ENCODE data around the gene C1orf216. TPM values are rescaled to one million over a fixed set of nuclear protein-coding genes. Genes with fewer than 3 reads are reported as not detected.

The C1orf216 gene
- total and polyA plus RNA-seq, 2 experiments from 2014 or later: 8.9 to 9.1 TPM

DNA sequence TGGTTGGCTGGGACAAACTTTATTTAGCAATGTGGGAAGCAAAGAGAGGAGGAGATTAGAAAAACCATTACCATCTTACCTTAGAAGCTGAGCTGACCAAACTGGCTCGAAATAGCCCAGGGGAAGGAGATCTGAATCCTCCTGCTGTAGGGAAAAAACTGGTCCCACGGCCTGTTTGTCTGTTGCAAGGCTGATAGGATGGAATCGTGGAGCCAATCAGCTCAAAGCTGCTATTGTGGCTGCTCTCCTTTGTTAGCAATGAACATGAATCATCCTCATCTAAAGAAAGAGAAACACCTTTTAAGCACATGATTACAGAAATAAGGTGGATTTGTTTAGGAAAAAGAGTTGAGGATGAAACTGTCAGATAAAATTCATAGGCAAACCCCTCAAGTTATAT is 29.6 kb upstream of the C1orf216 start:
- Histone ChIP-seq H3K9me2 (replicated peaks; ENCODE audit: insufficient read depth) (no peaks in the 10 kb centered on the region), H3K4me2 (no peak overlapping the region), H3K4me3 (no peak overlapping the region), H2AFZ (no peak overlapping the region), H3K27ac (no peak overlapping the region), H3K9me3 (ENCODE audit: low read depth) (no peaks in the 10 kb centered on the region), H3K79me2 (no peaks in the 10 kb centered on the region), H3K36me3 (replicated peaks; ENCODE audit: insufficient read depth, low read depth) (no peaks in the 10 kb centered on the region), H4K20me1 (ENCODE audit: insufficient read depth, poor library complexity, severe bottlenecking) (no peaks in the 10 kb centered on the region), H3K4me1 (ENCODE audit: insufficient read depth) (no peaks in the 10 kb centered on the region), H3K27me3 (no peaks in the 10 kb centered on the region)
- TF ChIP-seq EZH2 (IDR thresholded peaks at IDR 0.05; ENCODE audit: borderline replicate concordance) (no peak), EZH2phosphoT487 (IDR thresholded peaks at IDR 0.05; ENCODE audit: low read depth, severe bottlenecking, unreplicated experiment) (no peak)
- TF ChIP-seq, protein P1, sequence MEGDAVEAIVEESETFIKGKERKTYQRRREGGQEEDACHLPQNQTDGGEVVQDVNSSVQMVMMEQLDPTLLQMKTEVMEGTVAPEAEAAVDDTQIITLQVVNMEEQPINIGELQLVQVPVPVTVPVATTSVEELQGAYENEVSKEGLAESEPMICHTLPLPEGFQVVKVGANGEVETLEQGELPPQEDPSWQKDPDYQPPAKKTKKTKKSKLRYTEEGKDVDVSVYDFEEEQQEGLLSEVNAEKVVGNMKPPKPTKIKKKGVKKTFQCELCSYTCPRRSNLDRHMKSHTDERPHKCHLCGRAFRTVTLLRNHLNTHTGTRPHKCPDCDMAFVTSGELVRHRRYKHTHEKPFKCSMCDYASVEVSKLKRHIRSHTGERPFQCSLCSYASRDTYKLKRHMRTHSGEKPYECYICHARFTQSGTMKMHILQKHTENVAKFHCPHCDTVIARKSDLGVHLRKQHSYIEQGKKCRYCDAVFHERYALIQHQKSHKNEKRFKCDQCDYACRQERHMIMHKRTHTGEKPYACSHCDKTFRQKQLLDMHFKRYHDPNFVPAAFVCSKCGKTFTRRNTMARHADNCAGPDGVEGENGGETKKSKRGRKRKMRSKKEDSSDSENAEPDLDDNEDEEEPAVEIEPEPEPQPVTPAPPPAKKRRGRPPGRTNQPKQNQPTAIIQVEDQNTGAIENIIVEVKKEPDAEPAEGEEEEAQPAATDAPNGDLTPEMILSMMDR (IDR thresholded peaks at IDR 0.05; ENCODE audit: poor library complexity): no peak
- WGBS (ENCODE audit: low lambda C conversion rate, missing lambda C conversion rate): 63% methylated on average over 3 of the region's 3 CpGs
- DNase-seq (ENCODE audit: low spot score): peak; percentile 11

- TF ChIP-seq EZH2 (IDR thresholded peaks at IDR 0.05; ENCODE audit: borderline replicate concordance): no peak
- TF ChIP-seq, protein P1 (IDR thresholded peaks at IDR 0.05; ENCODE audit: poor library complexity): no peak
- no peak for TF ChIP-seq EZH2phosphoT487 (IDR thresholded peaks at IDR 0.05; ENCODE audit: low read depth, severe bottlenecking, unreplicated experiment)
- Histone ChIP-seq H3K9me2 (replicated peaks; ENCODE audit: insufficient read depth) (no peaks in the 10 kb centered on the region), H3K79me2 (no peaks in the 10 kb centered on the region), H2AFZ (no peak overlapping the region), H4K20me1 (ENCODE audit: insufficient read depth, poor library complexity, severe bottlenecking) (no peaks in the 10 kb centered on the region), H3K4me3 (no peak overlapping the region), H3K4me2 (no peak overlapping the region), H3K4me1 (ENCODE audit: insufficient read depth) (no peaks in the 10 kb centered on the region), H3K9me3 (ENCODE audit: low read depth) (no peaks in the 10 kb centered on the region), H3K36me3 (replicated peaks; ENCODE audit: insufficient read depth, low read depth) (no peaks in the 10 kb centered on the region), H3K27ac (no peak overlapping the region), H3K27me3 (no peaks in the 10 kb centered on the region)
- no peak for DNase-seq (ENCODE audit: low spot score)
- 94% methylated on average over 1 of the region's 1 CpG for WGBS (ENCODE audit: low lambda C conversion rate, missing lambda C conversion rate)
These were observed 26.5 kb upstream of the C1orf216 start for GRCh38 chr1:35745124-35745730.

DNA sequence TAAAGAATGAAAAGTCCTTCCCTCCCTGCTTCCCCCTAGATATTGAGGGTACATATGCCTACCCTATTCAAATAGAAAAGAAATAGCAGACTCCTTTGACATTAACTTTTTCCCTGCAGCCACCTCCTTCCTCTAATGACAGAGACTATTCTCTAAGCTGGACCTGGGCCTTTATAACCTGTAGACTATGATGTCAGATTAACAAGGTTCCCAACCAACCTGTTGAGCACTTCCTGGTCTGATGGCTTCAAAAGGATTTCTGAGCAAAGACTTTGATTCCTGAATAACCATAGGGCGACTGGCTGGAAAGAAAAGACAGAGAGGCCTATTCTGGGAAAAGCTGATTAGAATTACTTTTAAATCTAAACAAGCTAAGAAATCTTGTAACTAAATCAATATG is 18.4 kb upstream of the C1orf216 start:
- peak overlapping the region; percentile 37 for H3K27ac ChIP-seq
- H3K4me1 ChIP-seq (ENCODE audit: insufficient read depth): no peaks in the 10 kb centered on the region
- no peak overlapping the region for H3K4me3 ChIP-seq
- 83% methylated on average over 1 of the region's 1 CpG for WGBS (ENCODE audit: low lambda C conversion rate, missing lambda C conversion rate)
- peak; percentile 21 for DNase-seq (ENCODE audit: low spot score)
- no peaks in the 10 kb centered on the region for H4K20me1 ChIP-seq (ENCODE audit: insufficient read depth, poor library complexity, severe bottlenecking)
- no peak for TF ChIP-seq EZH2 (IDR thresholded peaks at IDR 0.05; ENCODE audit: borderline replicate concordance)
- no peaks in the 10 kb centered on the region for H3K9me2 ChIP-seq (replicated peaks; ENCODE audit: insufficient read depth)
- no peaks in the 10 kb centered on the region for H3K36me3 ChIP-seq (replicated peaks; ENCODE audit: insufficient read depth, low read depth)
- no peak overlapping the region for H2AFZ ChIP-seq
- H3K4me2 ChIP-seq: no peak overlapping the region
- H3K27me3 ChIP-seq: no peaks in the 10 kb centered on the region
- H3K79me2 ChIP-seq: no peaks in the 10 kb centered on the region
- no peaks in the 10 kb centered on the region for H3K9me3 ChIP-seq (ENCODE audit: low read depth)

DNA sequence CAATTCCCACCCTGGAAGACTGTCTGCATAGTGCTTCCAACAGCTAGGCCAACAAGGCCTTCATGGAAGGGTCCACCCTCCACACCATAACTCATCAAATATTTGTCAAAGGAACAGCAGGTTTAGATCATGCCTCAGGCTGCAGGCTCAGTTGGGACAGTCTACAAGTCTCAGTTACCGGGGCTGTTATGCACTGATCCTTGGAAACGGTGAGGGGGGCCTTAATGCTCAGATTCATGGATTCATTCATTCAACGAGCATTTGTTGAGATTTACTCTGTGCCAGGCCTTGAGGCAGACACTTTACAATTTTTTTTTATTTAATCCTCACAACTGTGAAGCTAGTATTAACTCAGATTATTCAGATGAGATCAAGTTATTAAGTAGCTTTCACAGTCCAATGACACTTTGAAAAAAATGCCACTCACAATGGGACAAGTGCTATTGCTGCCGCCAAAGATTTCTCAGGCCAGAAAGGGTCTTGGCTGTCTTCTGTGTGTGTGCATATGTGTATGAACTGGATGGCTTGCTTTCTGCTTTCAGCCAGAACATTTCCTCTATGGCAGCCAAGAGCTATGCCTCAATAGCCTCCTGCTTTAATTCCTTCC is 8.9 kb upstream of the C1orf216 start:
- Histone ChIP-seq H3K4me2 (no peak overlapping the region), H3K79me2 (no peaks in the 10 kb centered on the region), H3K36me3 (replicated peaks; ENCODE audit: insufficient read depth, low read depth) (no peaks in the 10 kb centered on the region), H2AFZ (no peak overlapping the region), H3K27ac (no peak overlapping the region), H3K4me1 (ENCODE audit: insufficient read depth) (no peaks in the 10 kb centered on the region), H3K9me3 (ENCODE audit: low read depth) (no peaks in the 10 kb centered on the region), H3K27me3 (no peaks in the 10 kb centered on the region), H3K9me2 (replicated peaks; ENCODE audit: insufficient read depth) (no peaks in the 10 kb centered on the region), H3K4me3 (no peak overlapping the region), H4K20me1 (ENCODE audit: insufficient read depth, poor library complexity, severe bottlenecking) (no peaks in the 10 kb centered on the region)
- no peak for DNase-seq (ENCODE audit: low spot score)
- 95% methylated on average over 4 of the region's 4 CpGs for WGBS (ENCODE audit: low lambda C conversion rate, missing lambda C conversion rate)
- TF ChIP-seq, protein P1 (IDR thresholded peaks at IDR 0.05; ENCODE audit: poor library complexity): no peak
- TF ChIP-seq EZH2 (IDR thresholded peaks at IDR 0.05; ENCODE audit: borderline replicate concordance): no peak
- no peak for TF ChIP-seq EZH2phosphoT487 (IDR thresholded peaks at IDR 0.05; ENCODE audit: low read depth, severe bottlenecking, unreplicated experiment)

All from hepatocyte (in vitro differentiated cells).